HK-2 (cell line): ENCODE results near the gene AKT3.

Experiments used
- DNase-seq: peaks from one replicate; pipeline ENCODE4 v3.0.0-alpha.2; 2018; ENCODE audit not compliant: unreplicated experiment

The AKT3 gene

GRCh38 chr1:243507672-243508302 lies 342.3 kb downstream of the AKT3 start:
- no peak for DNase-seq

GRCh38 chr1:243507001-243507671 lies 342.9 kb downstream of the AKT3 start:
- DNase-seq: no peak

- no peak for DNase-seq
These were observed 343.9 kb downstream of the AKT3 start for GRCh38 chr1:243505986-243506689.

- DNase-seq: no peak
These were observed 346.9 kb downstream of the AKT3 start for GRCh38 chr1:243503155-243503554.

- no peak for DNase-seq
These were observed 349.0 kb downstream of the AKT3 start for GRCh38 chr1:243501002-243501401.

- no peak for DNase-seq
These were observed 349.5 kb downstream of the AKT3 start for GRCh38 chr1:243500512-243500911.

GRCh38 chr1:243499711-243500110 lies 350.3 kb downstream of the AKT3 start:
- no peak for DNase-seq

- no peak for DNase-seq
These were observed 350.8 kb downstream of the AKT3 start for GRCh38 chr1:243499248-243499647.

GRCh38 chr1:243497939-243498681 lies 351.9 kb downstream of the AKT3 start:
- DNase-seq: no peak

GRCh38 chr1:243496806-243497205 lies 353.2 kb downstream of the AKT3 start:
- DNase-seq: no peak

- DNase-seq: no peak
These were observed 353.8 kb downstream of the AKT3 start for GRCh38 chr1:243496187-243496646.

- DNase-seq: no peak
These were observed 354.4 kb downstream of the AKT3 start for GRCh38 chr1:243495442-243496186.

GRCh38 chr1:243494741-243495431 lies 355.2 kb downstream of the AKT3 start:
- DNase-seq: no peak

GRCh38 chr1:243493156-243494129 lies 356.6 kb downstream of the AKT3 start:
- no peak for DNase-seq

- DNase-seq: no peak
These were observed 359.0 kb downstream of the AKT3 start for GRCh38 chr1:243490748-243491686.

- DNase-seq: no peak
These were observed 360.1 kb downstream of the AKT3 start for GRCh38 chr1:243489681-243490546.

GRCh38 chr1:243489158-243489527 lies 360.9 kb downstream of the AKT3 start:
- no peak for DNase-seq
